B cell (primary cell): ENCODE results near the gene MUC6.

Experiments used
- CTCF ChIP-seq: fragments of 200-600 bp; IDR thresholded peaks from one replicate; pipeline ENCODE4 v1.8.0; 2022; ENCODE audit warnings: antibody characterized with exemption, mild to moderate bottlenecking
- EZH2 ChIP-seq: IDR thresholded peaks from 2 replicates; pipeline ENCODE4 v1.6.1; 2012; ENCODE audit warnings: borderline replicate concordance, low read depth, mild to moderate bottlenecking, moderate library complexity, low read length; ENCODE audit not compliant: insufficient read depth, poor library complexity, severe bottlenecking

- TF ChIP-seq CTCF (no peak), EZH2 (no peak)
Observed at GRCh38 chr11:1037506-1038055, 1.1 kb upstream of the MUC6 start.
